ENCODE results near the gene SNRNP25. TPM values are rescaled to one million over a fixed set of nuclear protein-coding genes. Genes with fewer than 3 reads are reported as not detected.
"Not testable (repeated sequence)": the region's sequence is repeated elsewhere in the genome, so short reads cannot be mapped to it uniquely, and the experiment has no call there.

Gene SNRNP25
- total RNA-seq: 83.7 and 85.7 TPM in 2 replicates

DNA sequence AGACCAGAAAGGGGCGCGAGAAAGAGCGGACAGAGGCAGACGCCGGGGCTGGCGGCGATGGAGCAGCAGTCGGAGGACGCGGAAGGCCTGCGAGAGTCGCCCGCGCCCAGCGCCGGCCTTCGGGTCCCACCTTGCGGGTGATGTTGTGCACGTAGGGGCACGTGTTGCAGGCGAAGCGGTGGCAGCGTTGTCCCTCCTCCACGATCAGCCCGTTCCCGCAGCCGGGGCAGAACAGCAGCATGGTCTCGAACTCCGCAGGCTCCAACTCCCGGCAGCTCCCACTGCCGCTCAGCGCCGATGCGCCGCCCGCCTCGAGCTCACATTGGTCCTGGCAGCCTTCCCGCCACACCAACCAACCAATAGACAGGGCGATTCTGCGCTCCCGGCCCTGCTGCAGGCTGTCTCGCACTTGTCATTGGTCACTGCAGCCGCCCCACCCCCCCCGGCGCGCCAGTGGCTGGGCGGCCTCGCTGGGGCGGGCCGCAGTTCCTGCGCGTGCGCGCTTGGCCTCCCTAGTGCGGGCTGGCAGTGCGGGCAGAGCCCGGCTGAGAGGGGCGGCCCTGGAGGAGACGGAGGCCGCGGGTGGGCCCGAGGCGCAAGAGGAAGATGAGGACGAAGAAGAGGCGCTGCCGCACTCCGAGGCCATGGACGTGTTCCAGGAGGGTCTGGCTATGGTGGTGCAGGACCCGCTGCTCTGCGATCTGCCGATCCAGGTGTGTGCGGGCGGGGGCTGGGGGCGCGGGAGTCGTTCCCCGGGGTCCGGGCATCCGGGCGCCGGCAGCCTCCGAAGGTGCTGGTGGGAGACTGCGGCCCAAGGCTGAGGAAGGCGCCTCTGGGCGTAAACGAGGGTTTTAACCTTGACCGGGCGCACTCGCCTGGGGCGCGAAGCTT, at the start of gene SNRNP25, which contains the start of gene POLR3K:
TSS of gene SNRNP25 (plus strand) at position 483 of the 891 bp plus-strand sequence. CDS start at position 672, 189 bp downstream.
TSS of gene POLR3K (minus strand) at position 263 of the 891 bp plus-strand sequence. CDS start at position 241, 22 bp downstream.
- intact Hi-C loops (cut with micrococcal nuclease): loop anchor here (1.0 kb wide), 3 partner anchors 12 to 85 kb away; partner anchors contain the start of gene NPRL3

GRCh38 chr16:9903-10665, 43.5 kb upstream of the SNRNP25 start:
- intact Hi-C loops (cut with micrococcal nuclease): no loop called here

DNA sequence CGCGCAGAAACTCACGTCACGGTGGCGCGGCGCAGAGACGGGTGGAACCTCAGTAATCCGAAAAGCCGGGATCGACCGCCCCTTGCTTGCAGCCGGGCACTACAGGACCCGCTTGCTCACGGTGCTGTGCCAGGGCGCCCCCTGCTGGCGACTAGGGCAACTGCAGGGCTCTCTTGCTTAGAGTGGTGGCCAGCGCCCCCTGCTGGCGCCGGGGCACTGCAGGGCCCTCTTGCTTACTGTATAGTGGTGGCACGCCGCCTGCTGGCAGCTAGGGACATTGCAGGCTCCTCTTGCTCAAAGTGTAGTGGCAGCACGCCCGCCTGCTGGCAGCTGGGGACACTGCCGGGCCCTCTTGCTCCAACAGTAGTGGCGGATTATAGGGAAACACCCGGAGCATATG, 42.9 kb upstream of the SNRNP25 start:
- intact Hi-C loops (cut with micrococcal nuclease): not testable (repeated sequence)

DNA sequence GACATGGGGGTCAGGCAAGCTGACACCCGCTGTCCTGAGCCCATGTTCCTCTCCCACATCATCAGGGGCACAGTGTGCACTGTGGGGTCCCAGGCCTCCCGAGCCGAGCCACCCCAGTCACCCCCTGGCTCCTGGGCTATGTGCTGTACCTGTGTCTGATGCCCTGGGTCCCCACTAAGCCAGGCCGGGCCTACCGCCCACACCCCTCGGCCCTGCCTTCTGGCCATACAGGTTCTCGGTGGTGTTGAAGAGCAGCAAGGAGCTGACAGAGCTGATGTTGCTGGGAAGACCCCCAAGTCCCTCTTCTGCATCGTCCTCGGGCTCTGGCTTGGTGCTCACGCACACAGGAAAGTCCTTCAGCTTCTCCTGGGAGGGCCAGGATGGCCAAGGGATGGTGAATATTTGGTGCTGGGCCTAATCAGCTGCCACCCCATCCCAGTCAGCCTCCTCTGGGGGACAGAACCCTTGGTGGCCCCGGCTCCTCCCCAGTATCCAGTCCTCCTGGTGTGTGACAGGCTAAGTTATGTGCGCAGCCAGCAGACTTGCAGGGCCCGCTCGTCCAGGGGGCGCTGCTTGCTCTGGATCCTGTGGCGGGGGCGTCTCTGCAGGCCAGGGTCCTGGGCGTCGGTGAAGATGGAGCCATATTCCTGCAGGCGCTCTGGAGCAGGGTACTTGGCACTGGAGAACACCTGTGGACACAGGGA, 36.4 kb upstream of the SNRNP25 start:
- intact Hi-C loops (cut with micrococcal nuclease): not testable (repeated sequence)

DNA sequence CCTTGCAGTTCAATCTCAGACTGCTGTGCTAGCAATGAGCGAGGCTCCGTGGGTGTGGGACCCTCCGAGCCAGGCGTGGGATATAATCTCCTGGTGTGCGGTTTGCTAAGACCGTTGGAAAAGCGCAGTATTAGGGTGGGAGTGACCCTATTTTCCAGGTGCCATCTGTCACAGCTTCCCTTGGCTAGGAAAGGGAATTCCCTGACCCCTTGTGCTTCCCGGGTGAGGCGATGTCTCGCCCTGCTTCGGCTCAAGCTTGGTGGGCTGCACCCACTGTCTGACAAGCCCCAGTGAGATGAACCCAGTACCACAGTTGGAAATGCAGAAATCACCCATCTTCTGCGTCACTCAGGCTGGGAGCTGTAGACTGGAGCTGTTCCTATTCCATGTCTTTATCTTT, 32.7 kb upstream of the SNRNP25 start:
- intact Hi-C loops (cut with micrococcal nuclease): not testable (repeated sequence)

DNA sequence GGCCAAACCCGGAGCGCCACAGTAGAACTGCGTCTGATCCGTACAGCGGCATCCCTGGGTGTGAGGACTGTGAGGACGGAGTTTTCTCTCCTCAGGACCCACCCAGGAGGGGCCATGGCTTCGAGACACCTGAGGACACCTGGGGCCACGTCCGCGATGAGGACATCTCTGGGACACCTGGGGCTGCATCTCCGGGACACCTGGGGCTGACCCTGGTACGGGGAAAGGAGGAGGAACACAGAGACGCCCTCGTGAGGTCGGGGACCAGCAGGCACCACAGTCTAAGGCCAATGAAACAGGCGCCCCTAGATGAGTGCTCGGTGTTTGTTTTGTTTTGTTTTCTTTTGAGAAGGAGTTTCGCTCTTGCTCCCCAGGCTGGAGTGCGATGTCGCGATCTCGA, 29.5 kb upstream of the SNRNP25 start:
- intact Hi-C loops (cut with micrococcal nuclease): not testable (repeated sequence)

DNA sequence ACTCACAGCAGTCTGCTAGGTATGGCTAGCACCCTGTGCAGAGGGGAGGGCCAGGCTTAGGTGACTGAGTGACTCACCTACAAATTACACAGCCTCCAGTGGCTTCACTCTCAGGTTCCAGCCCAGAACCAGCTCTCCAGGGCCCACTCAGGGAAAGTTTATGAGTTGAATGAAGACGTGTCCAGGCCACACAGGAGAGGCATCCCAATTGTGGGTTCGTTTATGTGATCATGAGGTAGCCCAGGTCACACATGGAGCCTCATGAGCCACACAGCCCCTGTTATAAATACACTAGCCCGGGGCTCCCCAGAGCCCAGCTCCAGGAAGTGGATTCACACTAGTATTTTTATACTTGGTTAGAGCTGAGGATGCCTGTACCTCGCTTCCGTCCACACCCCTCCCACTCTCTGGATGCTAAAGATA, 27.7 kb upstream of the SNRNP25 start:
- intact Hi-C loops (cut with micrococcal nuclease): not testable (repeated sequence)

- intact Hi-C loops (cut with micrococcal nuclease): not testable (repeated sequence)
Measured at GRCh38 chr16:30627-31026, 23.0 kb upstream of the SNRNP25 start.

DNA sequence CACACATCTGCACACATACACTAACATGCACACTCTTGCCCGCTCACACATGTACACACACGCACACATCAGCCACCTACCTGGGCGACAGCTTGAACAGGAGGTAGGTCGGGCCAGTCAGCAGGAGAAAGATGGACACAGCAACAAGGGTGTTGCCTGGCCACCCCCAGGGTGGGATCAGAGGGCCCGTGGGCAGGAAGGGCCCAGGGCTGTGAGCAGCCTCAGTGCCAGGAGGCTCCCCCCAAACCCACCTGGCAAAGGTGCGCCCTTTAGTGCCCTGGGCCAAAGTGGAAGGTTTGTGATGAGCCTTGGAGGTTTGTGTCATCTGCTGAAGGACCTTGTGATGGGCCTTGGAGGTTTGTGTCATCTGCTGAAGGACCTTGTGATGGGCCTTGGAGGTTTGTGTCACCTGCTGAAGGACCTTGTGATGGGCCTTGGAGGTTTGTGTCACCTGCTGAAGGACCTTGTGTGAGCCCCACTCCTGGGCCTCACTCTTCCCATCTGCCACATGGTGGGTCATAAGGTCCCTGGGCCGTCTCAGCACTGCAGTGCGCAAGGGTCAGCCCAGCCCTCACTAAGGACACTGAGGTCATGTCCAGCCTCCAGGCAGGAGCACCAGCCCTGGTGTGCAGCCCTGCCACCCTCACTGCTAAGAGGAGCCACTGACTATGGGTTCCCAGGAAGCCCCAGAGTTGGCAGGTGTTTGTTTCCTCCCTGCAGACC, 20.3 kb upstream of the SNRNP25 start:
- intact Hi-C loops (cut with micrococcal nuclease): not testable (repeated sequence)

- intact Hi-C loops (cut with micrococcal nuclease): no loop called here
Measured at GRCh38 chr16:33877-34647, 19.6 kb upstream of the SNRNP25 start.

DNA sequence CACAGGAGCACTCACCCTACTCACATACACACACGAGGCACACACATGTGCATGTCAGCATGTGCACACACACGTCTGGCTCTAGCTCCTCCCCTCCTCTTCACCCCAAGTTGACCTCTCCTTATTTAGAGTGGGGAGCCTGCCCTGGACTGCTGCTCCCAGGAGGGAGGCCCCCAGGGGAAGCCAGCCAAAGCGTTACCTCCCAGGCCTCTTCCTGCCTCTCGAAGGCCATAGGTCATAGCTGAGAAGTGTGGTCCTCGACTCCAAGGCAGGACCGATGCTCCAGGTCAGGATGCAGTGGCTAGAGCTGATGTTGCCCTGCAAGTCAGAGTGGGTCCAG, 19.0 kb upstream of the SNRNP25 start:
- intact Hi-C loops (cut with micrococcal nuclease): no loop called here

DNA sequence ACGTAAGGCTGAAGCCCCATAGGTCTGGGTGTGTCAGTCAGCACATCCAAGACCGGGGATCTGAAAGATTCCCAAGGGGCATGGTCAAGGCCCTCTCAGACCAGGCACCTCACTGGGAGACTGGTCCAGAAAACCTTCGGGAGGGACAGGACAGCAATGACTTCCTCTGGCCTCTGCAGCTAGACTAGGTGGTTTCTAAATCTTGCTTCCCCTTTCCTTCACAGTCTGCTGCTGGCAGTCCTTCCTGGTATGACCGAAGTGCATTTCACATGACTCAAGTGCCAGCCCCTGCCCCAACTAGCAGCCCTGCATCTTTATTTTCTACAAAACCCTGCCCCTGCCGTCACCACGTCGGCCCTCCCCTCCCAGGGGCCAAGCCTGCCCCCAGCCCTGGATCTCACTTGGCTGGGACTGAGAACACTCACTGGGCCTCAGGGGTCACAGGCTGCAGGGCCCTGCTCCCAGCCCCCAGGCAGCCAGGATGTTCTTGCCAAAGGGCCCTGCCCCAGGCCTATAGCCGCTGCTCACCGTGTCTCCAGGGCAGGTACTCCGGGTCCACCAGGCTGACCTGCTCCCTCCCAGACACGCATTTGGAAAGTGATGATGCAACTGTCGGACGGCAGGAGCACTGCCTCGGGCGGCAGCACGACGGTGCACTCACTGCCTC, 18.5 kb upstream of the SNRNP25 start:
- intact Hi-C loops (cut with micrococcal nuclease): no loop called here

GRCh38 chr16:35678-36305, 17.8 kb upstream of the SNRNP25 start:
- intact Hi-C loops (cut with micrococcal nuclease): no loop called here

- intact Hi-C loops (cut with micrococcal nuclease): no loop called here
Measured at GRCh38 chr16:36336-36984, 17.2 kb upstream of the SNRNP25 start.

GRCh38 chr16:37511-37910, 16.1 kb upstream of the SNRNP25 start:
- intact Hi-C loops (cut with micrococcal nuclease): no loop called here

DNA sequence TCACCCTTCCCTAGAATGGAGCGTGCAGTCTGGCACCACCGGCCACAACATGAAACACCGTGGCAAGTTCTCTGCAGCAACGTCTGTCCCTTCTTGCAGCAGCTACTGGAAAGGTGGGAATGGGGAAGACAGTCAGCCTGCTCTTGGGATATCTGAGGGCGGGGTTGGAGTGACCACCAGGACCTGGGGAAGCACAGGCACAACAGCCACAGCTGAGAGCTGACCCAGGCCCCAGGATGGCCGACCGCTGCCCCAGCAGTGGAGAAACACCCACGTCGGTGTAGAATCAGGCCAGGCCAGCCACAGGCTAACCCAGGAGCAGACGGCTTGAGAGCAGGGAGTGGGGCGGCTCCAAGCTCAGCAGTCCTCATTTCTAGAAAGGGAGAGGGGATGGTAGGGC, 15.4 kb upstream of the SNRNP25 start:
- intact Hi-C loops (cut with micrococcal nuclease): not testable (repeated sequence)

GRCh38 chr16:38941-39892, 14.4 kb upstream of the SNRNP25 start:
- intact Hi-C loops (cut with micrococcal nuclease): no loop called here

Measured in T-helper 2 cell treated with Interferon-gamma antibody and Interleukin-4, amounts not matched to agents 100 ng/mL and 5 ng/mL, for 36 hours (primary cell).